T-cell (primary cell): ENCODE results near the gene VWF. TPM values are rescaled to one million over a fixed set of nuclear protein-coding genes. Genes with fewer than 3 reads are reported as not detected.

Experiments
- ATAC-seq, 4 experiments: fragments of 200-7000 bp in 3 of 4; fragments of 150-1000 bp in 1 of 4; cut with Tn5 transposase; replicated peaks in 1 of 4; 1 replicate in 3 of 4; 2 replicates in 1 of 4; pipeline ENCODE4 v1.10.0; 2021; ENCODE audit warnings: moderate library complexity in 3 of 4, mild to moderate bottlenecking in 2 of 4, moderate number of reproducible peaks in 1 of 4
- CTCF ChIA-PET, 2 donors: fragments of 300-600 bp; sonication (Branson Sonifier 250); formaldehyde crosslinking; loops; one replicate each; lab custom pipeline; 2022; ENCODE audit warnings: antibody characterized with exemption in 2 of 2; lab: Charles Lee
- POLR2A ChIA-PET, 2 donors: fragments of 300-600 bp; sonication (Branson Sonifier 250); formaldehyde crosslinking; loops; one replicate each; lab custom pipeline; 2022; ENCODE audit warnings: antibody characterized with exemption in 2 of 2; lab: Charles Lee
- DNase-seq, 35 experiments: peaks; one replicate each; pipeline versions ENCODE4 v3.0.0 to v3.0.0-alpha.2; 2013 to 2023
- H3K27ac ChIP-seq: one replicate; pipeline ENCODE4 v1.5.1; 2013; ENCODE audit warnings: low read length
- H3K27me3 ChIP-seq, 2 experiments: replicated peaks in 1 of 2; 1 replicate in 1 of 2; 2 replicates in 1 of 2; pipeline versions ENCODE4 v1.6.1 to v1.7.0; 2013; ENCODE audit warnings: low read length in 1 of 2, mixed read lengths in 1 of 2; ENCODE audit not compliant: control insufficient read depth in 2 of 2, insufficient read depth in 2 of 2; ENCODE audit errors: extremely low read depth in 1 of 2
- H3K36me3 ChIP-seq, 2 donors: 1 replicate in 1 of 2; 2 replicates in 1 of 2; pipeline versions ENCODE4 v1.6.1 to v1.7.0; 2013; ENCODE audit warnings: low read length in 1 of 2; ENCODE audit not compliant: control insufficient read depth in 2 of 2, insufficient read depth in 1 of 2; ENCODE audit errors: extremely low read depth in 1 of 2
- H3K4me1 ChIP-seq, 2 experiments: 1 replicate in 1 of 2; 2 replicates in 1 of 2; pipeline versions ENCODE4 v1.6.1 to v1.7.0; 2013; ENCODE audit warnings: low read length in 2 of 2, mixed read lengths in 1 of 2; ENCODE audit not compliant: insufficient read depth in 2 of 2, control insufficient read depth in 1 of 2; ENCODE audit errors: extremely low read depth in 1 of 2
- H3K4me3 ChIP-seq, 2 donors: 1 replicate in 1 of 2; 2 replicates in 1 of 2; pipeline versions ENCODE4 v1.5.1 to v1.7.0; 2013; ENCODE audit warnings: mild to moderate bottlenecking in 2 of 2, low read length in 1 of 2, moderate library complexity in 1 of 2; ENCODE audit not compliant: control insufficient read depth in 1 of 2; ENCODE audit errors: extremely low read depth in 1 of 2
- H3K9me3 ChIP-seq: 2 replicates; pipeline ENCODE4 v1.7.0; 2013
- H3K27ac Mint-ChIP-seq, 2 donors: one replicate each; pipeline ENCODE4 v1.8.0; 2020 to 2021; ENCODE audit warnings: mild to moderate bottlenecking in 2 of 2, mixed read lengths in 2 of 2
- H3K27me3 Mint-ChIP-seq, 2 donors: one replicate each; pipeline ENCODE4 v1.8.0; 2021 to 2022; ENCODE audit warnings: mixed read lengths in 2 of 2
- H3K36me3 Mint-ChIP-seq: one replicate; pipeline ENCODE4 v1.8.0; 2021; ENCODE audit warnings: mixed read lengths
- H3K4me1 Mint-ChIP-seq, 3 donors: one replicate each; pipeline ENCODE4 v1.8.0; 2020 to 2022; ENCODE audit warnings: mixed read lengths in 3 of 3, mild to moderate bottlenecking in 1 of 3
- H3K4me3 Mint-ChIP-seq, 3 donors: one replicate each; pipeline ENCODE4 v1.8.0; 2020 to 2022; ENCODE audit warnings: mild to moderate bottlenecking in 3 of 3, mixed read lengths in 3 of 3, moderate library complexity in 3 of 3
- H3K9me3 Mint-ChIP-seq, 3 donors: one replicate each; pipeline ENCODE4 v1.8.0; 2020 to 2022; ENCODE audit warnings: mixed read lengths in 3 of 3
- WGBS: methylation state at CpG from one replicate; pipeline ENCODE4 v1.1.5; 2013; ENCODE audit warnings: missing lambda C conversion rate; ENCODE audit not compliant: insufficient coverage; 5-methylcytosine and 5-hydroxymethylcytosine counted together
- total RNA-seq, 35 experiments: library from RNA in 6 of 35; stranded (reverse) in 6 of 35; fragments of 120-200 nt in 1 of 35; gene quantifications; one replicate each; pipeline versions ENCODE4 v1.2.1 to v1.2.4 and lab custom pipeline; 2013 to 2026

The VWF gene
- total RNA-seq, 5 donors from 2014 or later (not counting 1 experiment from before 2014, with no cell fraction given): 0.13 to 0.90 (median 0.74) TPM; not detected in 1

- no peaks in the 10 kb centered on the region for H3K4me1 ChIP-seq
- H3K9me3 ChIP-seq: no peaks in the 10 kb centered on the region
- no peak overlapping the region for H3K27ac ChIP-seq
- DNase-seq (no peak), ATAC-seq (no peak)
- ChIA-PET CTCF (interaction anchor here in 1 of 2 donors (0.8 kb wide), 1 partner anchor 12 kb away, joined by 8 read pairs; no protein-coding TSS in a partner anchor), POLR2A (no interaction called here)
- Mint-ChIP-seq H3K27me3 (peaks cover 23 to 30% of the 10 kb centered on the region in 2 donors), H3K27ac (no peak overlapping the region), H3K9me3 (no peaks in the 10 kb centered on the region), H3K4me3 (no peak overlapping the region), H3K4me1 (no peaks in the 10 kb centered on the region), H3K36me3 (no peaks in the 10 kb centered on the region)
- WGBS: 71% methylated on average over 4 of the region's 6 CpGs
- H3K4me3 ChIP-seq: no peak overlapping the region
- no peaks in the 10 kb centered on the region for H3K36me3 ChIP-seq
- H3K27me3 ChIP-seq: peaks cover 0 to 20% of the 10 kb centered on the region in 2 experiments
These were observed 147.8 kb downstream of the VWF start for GRCh38 chr12:5976711-5977110.

DNA sequence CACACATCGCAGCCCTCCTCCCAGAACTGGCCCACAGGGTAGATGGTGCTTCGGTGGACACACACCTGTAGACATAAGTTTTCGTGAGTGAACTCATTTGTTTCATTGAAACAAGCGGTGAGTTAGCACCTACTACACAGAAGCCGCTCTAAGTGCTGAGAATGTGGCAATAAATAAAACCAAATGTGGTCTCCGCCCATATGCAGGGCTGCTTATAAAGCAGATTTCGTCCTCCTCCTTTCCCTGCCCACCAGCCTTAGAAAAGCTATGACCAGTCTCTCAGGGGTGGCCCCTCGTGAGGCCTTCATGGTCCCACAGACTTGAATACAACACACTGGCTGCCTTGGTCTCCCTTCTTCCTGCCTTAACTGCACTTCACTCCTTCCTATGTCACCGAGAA is 148.3 kb downstream of the VWF start:
- H3K36me3 ChIP-seq: no peaks in the 10 kb centered on the region
- Mint-ChIP-seq H3K4me1 (no peaks in the 10 kb centered on the region), H3K27ac (no peak overlapping the region), H3K27me3 (peaks cover 23 to 28% of the 10 kb centered on the region in 2 donors), H3K4me3 (no peak overlapping the region), H3K36me3 (no peaks in the 10 kb centered on the region), H3K9me3 (no peaks in the 10 kb centered on the region)
- 85% methylated on average over 8 of the region's 9 CpGs for WGBS
- no peak overlapping the region for H3K4me3 ChIP-seq
- H3K27me3 ChIP-seq: peaks cover 0 to 24% of the 10 kb centered on the region in 2 experiments
- ChIA-PET POLR2A (no interaction called here), CTCF (no interaction called here)
- no peak for DNase-seq
- H3K27ac ChIP-seq: no peak overlapping the region
- H3K4me1 ChIP-seq: no peaks in the 10 kb centered on the region
- no peaks in the 10 kb centered on the region for H3K9me3 ChIP-seq
- ATAC-seq: no peak

- peaks cover 27 to 36% of the 10 kb centered on the region in 2 donors for H3K27me3 Mint-ChIP-seq
These were observed 150.9 kb downstream of the VWF start for GRCh38 chr12:5973461-5974115.

GRCh38 chr12:5972387-5972786 is 152.1 kb downstream of the VWF start:
- DNase-seq (no peak), ATAC-seq (no peak)
- no peaks in the 10 kb centered on the region for H3K4me1 Mint-ChIP-seq
- Histone ChIP-seq H3K27ac (no peak overlapping the region), H3K4me3 (no peak overlapping the region), H3K9me3 (no peaks in the 10 kb centered on the region), H3K27me3 (peaks cover 0 to 50% of the 10 kb centered on the region in 2 experiments), H3K4me1 (no peaks in the 10 kb centered on the region), H3K36me3 (no peaks in the 10 kb centered on the region)
- no peaks in the 10 kb centered on the region for H3K9me3 Mint-ChIP-seq
- H3K27ac Mint-ChIP-seq: no peak overlapping the region
- peaks cover 27 to 38% of the 10 kb centered on the region in 2 donors for H3K27me3 Mint-ChIP-seq
- ChIA-PET POLR2A (no interaction called here), CTCF (no interaction called here)
- H3K4me3 Mint-ChIP-seq: no peak overlapping the region
- no peaks in the 10 kb centered on the region for H3K36me3 Mint-ChIP-seq
- 66% methylated on average over 5 of the region's 8 CpGs for WGBS

More at GRCh38 chr12:5973461-5974115, 150.9 kb downstream of the VWF start:
- Mint-ChIP-seq H3K4me3 (no peak overlapping the region), H3K4me1 (no peaks in the 10 kb centered on the region), H3K9me3 (no peaks in the 10 kb centered on the region), H3K36me3 (no peaks in the 10 kb centered on the region), H3K27ac (no peak overlapping the region)
- Histone ChIP-seq H3K4me1 (no peaks in the 10 kb centered on the region), H3K4me3 (no peak overlapping the region), H3K27ac (no peak overlapping the region), H3K36me3 (no peaks in the 10 kb centered on the region), H3K9me3 (no peaks in the 10 kb centered on the region), H3K27me3 (peaks cover 0 to 44% of the 10 kb centered on the region in 2 experiments)
- ATAC-seq (no peak), DNase-seq (no peak)
- CTCF ChIA-PET: no interaction called here
- 75% methylated on average over 2 of the region's 8 CpGs for WGBS
- POLR2A ChIA-PET: no interaction called here

- Mint-ChIP-seq H3K4me3 (no peak overlapping the region), H3K4me1 (no peaks in the 10 kb centered on the region), H3K27me3 (peaks cover 24 to 34% of the 10 kb centered on the region in 2 donors), H3K36me3 (no peaks in the 10 kb centered on the region), H3K27ac (no peak overlapping the region), H3K9me3 (no peaks in the 10 kb centered on the region)
- ATAC-seq (no peak), DNase-seq (no peak)
- Histone ChIP-seq H3K4me3 (no peak overlapping the region), H3K9me3 (no peaks in the 10 kb centered on the region), H3K27me3 (peaks cover 0 to 48% of the 10 kb centered on the region in 2 experiments), H3K27ac (no peak overlapping the region), H3K4me1 (no peaks in the 10 kb centered on the region), H3K36me3 (no peaks in the 10 kb centered on the region)
- ChIA-PET POLR2A (no interaction called here), CTCF (no interaction called here)
- 81% methylated on average over 10 of the region's 10 CpGs for WGBS
These were observed 153.1 kb downstream of the VWF start for GRCh38 chr12:5971194-5971850.

GRCh38 chr12:5969974-5970690 is 154.3 kb downstream of the VWF start:
- no peak for DNase-seq
- no peak overlapping the region for H3K27ac Mint-ChIP-seq
- Histone ChIP-seq H3K36me3 (no peaks in the 10 kb centered on the region), H3K9me3 (no peaks in the 10 kb centered on the region), H3K4me3 (no peak overlapping the region), H3K27me3 (peaks cover 0 to 53% of the 10 kb centered on the region in 2 experiments), H3K4me1 (no peaks in the 10 kb centered on the region), H3K27ac (no peak overlapping the region)
- no peaks in the 10 kb centered on the region for H3K36me3 Mint-ChIP-seq
- POLR2A ChIA-PET: no interaction called here
- no peaks in the 10 kb centered on the region for H3K9me3 Mint-ChIP-seq
- peaks cover 28 to 29% of the 10 kb centered on the region in 2 donors for H3K27me3 Mint-ChIP-seq
- ATAC-seq: no peak
- no peak overlapping the region for H3K4me3 Mint-ChIP-seq
- CTCF ChIA-PET: no interaction called here
- no peaks in the 10 kb centered on the region for H3K4me1 Mint-ChIP-seq
- 78% methylated on average over 2 of the region's 5 CpGs for WGBS
